Forelimb muscle (tissue), 1 donor: Measurements from ENCODE around the gene CAPN3. TPM values are rescaled to one million over a fixed set of nuclear protein-coding genes. Genes with fewer than 3 reads are reported as not detected.

ENCODE experiments used
- DNase-seq: peaks from one replicate; pipeline ENCODE4 v3.0.0-alpha.2; 2013; ENCODE audit warnings: low read depth
- polyA plus RNA-seq: library from polyadenylated mRNA; unstranded; fragments of 120-200 nt; gene quantifications from one replicate; pipeline ENCODE4 v1.2.1, GENCODE V29; 2013; ENCODE audit not compliant: insufficient read length

Gene CAPN3
- polyA plus RNA-seq, 1 donor: 495 TPM

GRCh38 chr15:42394106-42394505 lies 34.8 kb downstream of the CAPN3 start:
- no peak for DNase-seq

GRCh38 chr15:42395838-42396237 lies 36.5 kb downstream of the CAPN3 start:
- no peak for DNase-seq

- DNase-seq: no peak
Observed at GRCh38 chr15:42401544-42402454, 42.5 kb downstream of the CAPN3 start.

GRCh38 chr15:42402455-42403205 lies 43.3 kb downstream of the CAPN3 start:
- no peak for DNase-seq

GRCh38 chr15:42403389-42403788 lies 44.1 kb downstream of the CAPN3 start:
- no peak for DNase-seq

GRCh38 chr15:42404461-42405235 lies 45.3 kb downstream of the CAPN3 start:
- no peak for DNase-seq

GRCh38 chr15:42405863-42406482 lies 46.7 kb downstream of the CAPN3 start:
- DNase-seq: no peak

- DNase-seq: no peak
Observed at GRCh38 chr15:42408178-42408577, 48.9 kb downstream of the CAPN3 start.

GRCh38 chr15:42409011-42409410 lies 49.7 kb downstream of the CAPN3 start:
- no peak for DNase-seq

- no peak for DNase-seq
Observed at GRCh38 chr15:42411884-42412283, 52.6 kb downstream of the CAPN3 start.

GRCh38 chr15:42413920-42414319 lies 54.6 kb downstream of the CAPN3 start:
- no peak for DNase-seq

- DNase-seq: no peak
Observed at GRCh38 chr15:42419369-42419768, 60.1 kb downstream of the CAPN3 start.

- no peak for DNase-seq
Observed at GRCh38 chr15:42421376-42421775, 62.1 kb downstream of the CAPN3 start.

- no peak for DNase-seq
Observed at GRCh38 chr15:42427429-42428223, 68.3 kb downstream of the CAPN3 start.

- no peak for DNase-seq
Observed at GRCh38 chr15:42444415-42445063, 85.2 kb downstream of the CAPN3 start.

GRCh38 chr15:42445551-42445950 lies 86.2 kb downstream of the CAPN3 start:
- no peak for DNase-seq

GRCh38 chr15:42447599-42447998 lies 88.3 kb downstream of the CAPN3 start:
- no peak for DNase-seq

GRCh38 chr15:42448281-42448680 lies 89.0 kb downstream of the CAPN3 start:
- DNase-seq: no peak

- no peak for DNase-seq
Observed at GRCh38 chr15:42449770-42450424, 90.6 kb downstream of the CAPN3 start.

GRCh38 chr15:42450425-42450790 lies 91.1 kb downstream of the CAPN3 start:
- DNase-seq: no peak
